Endothelial cell of umbilical vein (primary cell): ENCODE results near the gene MCC. TPM values are rescaled to one million over a fixed set of nuclear protein-coding genes. Genes with fewer than 3 reads are reported as not detected.

Source experiments
- BruUV-seq: library from RNA; stranded (reverse); fragments of 400-500 nt; replicated peaks from 2 replicates; lab custom pipeline; 2021; lab: Mats Ljungman, UMichigan
- CTCF ChIA-PET: fragments of 300-600, 350-600 bp; sonication (Branson Sonifier 250); formaldehyde crosslinking; loops from one replicate; lab custom pipeline; 2021; ENCODE audit warnings: antibody characterized with exemption, inconsistent platforms; lab: Charles Lee
- POLR2A ChIA-PET: fragments of 300-600, 350-600 bp; sonication (Branson Sonifier 250); formaldehyde crosslinking; loops from one replicate; lab custom pipeline; 2021; ENCODE audit warnings: antibody characterized with exemption, inconsistent platforms; lab: Charles Lee
- DNase-seq: peaks from one replicate; pipeline ENCODE4 v3.0.0-alpha.2; 2011; ENCODE audit warnings: low read depth, low spot score
- FAIRE-seq: peaks from 2 replicates; lab custom pipeline; 2011; peaks lifted over from hg19 to GRCh38; lab: Jason Lieb, UNC
- H2AFZ ChIP-seq: 2 replicates; pipeline ENCODE4 v1.6.0; 2012; ENCODE audit warnings: low read depth, low read length, control low read depth, inconsistent platforms
- H3K27ac ChIP-seq: 2 replicates; pipeline ENCODE4 v1.5.1; 2011; ENCODE audit warnings: low read depth, mild to moderate bottlenecking, control low read depth, low read length, moderate library complexity; ENCODE audit not compliant: insufficient read depth
- H3K27me3 ChIP-seq, 2 experiments: 2 replicates each; pipeline versions ENCODE4 v1.6.0 to v1.6.1; 2011; ENCODE audit warnings: low read length in 2 of 2, mixed read lengths in 1 of 2; ENCODE audit not compliant: control insufficient read depth in 2 of 2, insufficient read depth in 2 of 2
- H3K36me3 ChIP-seq, 2 experiments: 2 replicates in 1 of 2; 3 replicates in 1 of 2; pipeline ENCODE4 v1.5.1; 2011; ENCODE audit warnings: low read length in 2 of 2, mild to moderate bottlenecking in 1 of 2, moderate library complexity in 1 of 2; ENCODE audit not compliant: control insufficient read depth in 2 of 2, insufficient read depth in 2 of 2; ENCODE audit errors: extremely low read depth in 1 of 2
- H3K4me1 ChIP-seq: 3 replicates; pipeline ENCODE4 v1.5.1; 2011; ENCODE audit warnings: mild to moderate bottlenecking, low read length; ENCODE audit not compliant: control insufficient read depth, insufficient read depth; ENCODE audit errors: extremely low read depth
- H3K4me2 ChIP-seq: 2 replicates; pipeline ENCODE4 v1.6.1; 2011; ENCODE audit warnings: low read length, control low read depth, mixed read lengths; ENCODE audit not compliant: insufficient read depth
- H3K4me3 ChIP-seq, 3 experiments: fragments of 200-600 bp in 1 of 3; sonication (generic), shearing (Covaris generic) in 1 of 3; replicated peaks in 1 of 3; 2 replicates each; pipeline ENCODE4 v1.5.1; 2011 to 2016; ENCODE audit warnings: control low read depth in 3 of 3, low read length in 3 of 3, mild to moderate bottlenecking in 2 of 3, inconsistent platforms in 1 of 3, low read depth in 1 of 3, moderate library complexity in 1 of 3; ENCODE audit not compliant: insufficient read depth in 1 of 3
- H3K79me2 ChIP-seq: 2 replicates; pipeline ENCODE4 v1.6.0; 2012; ENCODE audit warnings: low read length, inconsistent platforms; ENCODE audit not compliant: control insufficient read depth, insufficient read depth
- H3K9ac ChIP-seq: replicated peaks from 2 replicates; pipeline ENCODE3; 2011; ENCODE audit warnings: low read length, control low read depth; ENCODE audit not compliant: insufficient read depth; ENCODE audit errors: extremely low read depth
- H3K9me1 ChIP-seq: replicated peaks from 3 replicates; pipeline ENCODE4 v1.6.0; 2011; ENCODE audit warnings: mild to moderate bottlenecking, low read length; ENCODE audit not compliant: control insufficient read depth, insufficient read depth; ENCODE audit errors: extremely low read depth
- H3K9me3 ChIP-seq: replicated peaks from 2 replicates; pipeline ENCODE4 v1.5.1; 2012; ENCODE audit warnings: low read length, inconsistent platforms; ENCODE audit not compliant: control insufficient read depth, insufficient read depth
- H4K20me1 ChIP-seq: replicated peaks from 2 replicates; pipeline ENCODE3; 2011; ENCODE audit warnings: mild to moderate bottlenecking, low read length; ENCODE audit not compliant: control insufficient read depth, insufficient read depth; ENCODE audit errors: extremely low read depth
- CTCF ChIP-seq, 2 donors: IDR thresholded peaks; 1 replicate in 1 of 2; 2 replicates in 1 of 2; pipeline ENCODE4 v1.5.1; 2011; ENCODE audit warnings: low read length in 2 of 2, mild to moderate bottlenecking in 2 of 2, moderate library complexity in 2 of 2, control low read depth in 1 of 2, inconsistent platforms in 1 of 2, low read depth in 1 of 2; ENCODE audit not compliant: insufficient read depth in 1 of 2; ENCODE audit errors: extremely low read depth in 1 of 2
- EZH2 ChIP-seq: IDR thresholded peaks from 2 replicates; pipeline ENCODE4 v1.6.1; 2012; ENCODE audit warnings: borderline replicate concordance, low read depth, mild to moderate bottlenecking, moderate library complexity, low read length, inconsistent platforms; ENCODE audit not compliant: severe bottlenecking
- GATA2 ChIP-seq: IDR thresholded peaks from 2 replicates; pipeline ENCODE4 v1.7.0; 2011; ENCODE audit warnings: low read depth, mild to moderate bottlenecking, moderate library complexity, mixed read lengths, low read length; ENCODE audit not compliant: insufficient read length, insufficient read depth
- MYC ChIP-seq: IDR thresholded peaks from one replicate; pipeline ENCODE4 v1.6.1; 2011; ENCODE audit warnings: mild to moderate bottlenecking, low read depth, low read length
- POLR2A ChIP-seq: IDR thresholded peaks from 2 replicates; pipeline ENCODE4 v1.6.1; 2012; ENCODE audit warnings: low read depth, mild to moderate bottlenecking, control low read depth, low read length
- POLR2AphosphoS5 ChIP-seq: IDR thresholded peaks from 2 replicates; pipeline ENCODE4 v1.6.1; 2012; ENCODE audit warnings: low read depth, mild to moderate bottlenecking, control low read depth, low read length, moderate library complexity; ENCODE audit not compliant: insufficient read depth
- dilution Hi-C: fragments of 300-500 bp; cut with MboI; formaldehyde crosslinking; loops from one replicate; pipeline ENCODE4 v1.15.0; 2019; ENCODE audit warnings: low sequenced_read_pairs; ENCODE audit not compliant: extremely low pct_ligation_motif_present
- intact Hi-C: fragments of 100-400 bp; cut with micrococcal nuclease; formaldehyde crosslinking; loops from one replicate; pipeline ENCODE4 v1.10.0; 2022
- polyA plus RNA-seq, 4 experiments: library from polyadenylated mRNA; depleted of rRNA in 3 of 4; stranded (reverse) in 3 of 4; unstranded in 1 of 4; fragments of >200 nt; gene quantifications; 2 replicates each; pipeline versions ENCODE4 v1.2.1 to v1.2.3, GENCODE V29; 2011 to 2012; ENCODE audit warnings: missing spikeins in 1 of 4
- total RNA-seq: library from RNA; stranded (reverse); gene quantifications from 2 replicates; pipeline ENCODE4 v1.2.3, GENCODE V29; 2021
- TF ChIP-seq, protein P1 (sequence below): IDR thresholded peaks from 2 replicates; pipeline ENCODE4 v1.6.1; 2011; ENCODE audit not compliant: insufficient read depth, insufficient read length

The MCC gene
- total and polyA plus RNA-seq, 2 donors (not counting 3 experiments of a cell fraction or from before 2014, with no cell fraction given) = 6.9 to 27.5 TPM

GRCh38 chr5:113128641-113129330 lies 359.5 kb downstream of the MCC start:
- Histone ChIP-seq H3K4me3 (no peak overlapping the region), H3K4me1 (no peaks in the 10 kb centered on the region), H2AFZ (no peak overlapping the region), H3K9me1 (no peaks in the 10 kb centered on the region), H3K27me3 (no peaks in the 10 kb centered on the region), H3K79me2 (no peaks in the 10 kb centered on the region), H3K36me3 (no peaks in the 10 kb centered on the region), H3K9ac (no peak overlapping the region), H3K4me2 (no peak overlapping the region), H4K20me1 (no peaks in the 10 kb centered on the region), H3K27ac (no peak overlapping the region), H3K9me3 (no peaks in the 10 kb centered on the region)
- TF ChIP-seq MYC = no peak
- TF ChIP-seq GATA2 = no peak
- no peak for TF ChIP-seq EZH2
- TF ChIP-seq POLR2AphosphoS5 = no peak
- TF ChIP-seq, protein P1, sequence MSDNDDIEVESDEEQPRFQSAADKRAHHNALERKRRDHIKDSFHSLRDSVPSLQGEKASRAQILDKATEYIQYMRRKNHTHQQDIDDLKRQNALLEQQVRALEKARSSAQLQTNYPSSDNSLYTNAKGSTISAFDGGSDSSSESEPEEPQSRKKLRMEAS = no peak
- no peak for TF ChIP-seq CTCF (IDR thresholded peaks at IDR 0.05; ENCODE audit: extremely low read depth in 1 of 2, insufficient read depth in 1 of 2, low read depth in 1 of 2, low read length in 2 of 2)
- no peak for TF ChIP-seq POLR2A
- no peak for FAIRE-seq
- no peak for DNase-seq
- BruUV-seq = no TSS peak
- dilution Hi-C loops = no loop called here
- ChIA-PET CTCF (no interaction called here), POLR2A (no interaction called here)
- intact Hi-C loops = loop anchor here (5.0 kb wide), 1 partner anchor 131 kb away; no protein-coding TSS in a partner anchor
